ENCODE results near the gene PDPR. TPM values are rescaled to one million over a fixed set of nuclear protein-coding genes. Genes with fewer than 3 reads are reported as not detected.
"Not testable (repeated sequence)": the region's sequence is repeated elsewhere in the genome, so short reads cannot be mapped to it uniquely, and the experiment has no call there.

PDPR gene
- total and polyA plus RNA-seq, 3 donors from 2014 or later = 28.6 to 56.0 (median 53.6) TPM

DNA sequence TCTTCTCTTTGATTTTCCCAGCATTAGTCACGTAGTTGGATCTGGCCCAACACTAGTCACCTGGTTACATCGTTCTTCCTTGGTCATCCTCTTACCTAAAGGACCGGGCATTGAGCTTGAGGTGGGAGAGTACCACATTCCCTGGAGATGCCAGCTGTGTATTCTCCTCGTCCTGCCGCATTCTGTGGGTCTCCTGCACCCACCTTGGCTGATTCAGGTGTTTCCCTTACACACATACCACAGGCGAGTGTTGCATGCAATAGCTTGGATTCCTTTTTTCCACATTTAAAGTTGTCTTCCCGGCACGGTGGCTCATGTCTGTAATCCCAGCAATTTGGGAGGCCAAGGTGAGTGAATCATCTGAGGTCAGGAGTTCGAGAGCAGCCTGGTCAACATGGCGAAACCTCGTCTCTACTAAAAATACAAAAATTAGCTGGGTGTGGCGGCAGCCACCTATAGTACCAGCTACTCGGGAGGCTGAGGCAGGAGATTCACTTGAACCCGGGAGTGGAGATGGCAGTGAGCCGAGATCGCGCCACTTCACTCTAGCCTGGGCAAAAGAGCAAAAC is 37.9 kb downstream of the PDPR start:
- no peaks in the 10 kb centered on the region for H3K27me3 ChIP-seq
- H3K27ac ChIP-seq = no peak overlapping the region
- H3K9me3 ChIP-seq = no peaks in the 10 kb centered on the region
- no peaks in the 10 kb centered on the region for H3K4me1 ChIP-seq
- no peak overlapping the region for H3K4me3 ChIP-seq
- 83 to 90% methylated on average over 17 of the region's 17 CpGs for WGBS, 2 donors
- no peak for DNase-seq
- intact Hi-C loops (cut with DNase I; ENCODE audit: low total_unique reads) = no loop called here
- TF ChIP-seq, protein P1, sequence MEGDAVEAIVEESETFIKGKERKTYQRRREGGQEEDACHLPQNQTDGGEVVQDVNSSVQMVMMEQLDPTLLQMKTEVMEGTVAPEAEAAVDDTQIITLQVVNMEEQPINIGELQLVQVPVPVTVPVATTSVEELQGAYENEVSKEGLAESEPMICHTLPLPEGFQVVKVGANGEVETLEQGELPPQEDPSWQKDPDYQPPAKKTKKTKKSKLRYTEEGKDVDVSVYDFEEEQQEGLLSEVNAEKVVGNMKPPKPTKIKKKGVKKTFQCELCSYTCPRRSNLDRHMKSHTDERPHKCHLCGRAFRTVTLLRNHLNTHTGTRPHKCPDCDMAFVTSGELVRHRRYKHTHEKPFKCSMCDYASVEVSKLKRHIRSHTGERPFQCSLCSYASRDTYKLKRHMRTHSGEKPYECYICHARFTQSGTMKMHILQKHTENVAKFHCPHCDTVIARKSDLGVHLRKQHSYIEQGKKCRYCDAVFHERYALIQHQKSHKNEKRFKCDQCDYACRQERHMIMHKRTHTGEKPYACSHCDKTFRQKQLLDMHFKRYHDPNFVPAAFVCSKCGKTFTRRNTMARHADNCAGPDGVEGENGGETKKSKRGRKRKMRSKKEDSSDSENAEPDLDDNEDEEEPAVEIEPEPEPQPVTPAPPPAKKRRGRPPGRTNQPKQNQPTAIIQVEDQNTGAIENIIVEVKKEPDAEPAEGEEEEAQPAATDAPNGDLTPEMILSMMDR (IDR thresholded peaks at IDR 0.05) = no peak
- no peak for TF ChIP-seq POLR2A (IDR thresholded peaks at IDR 0.05)
- H3K36me3 ChIP-seq (ENCODE audit: low read depth, missing control alignments) = no peaks in the 10 kb centered on the region

DNA sequence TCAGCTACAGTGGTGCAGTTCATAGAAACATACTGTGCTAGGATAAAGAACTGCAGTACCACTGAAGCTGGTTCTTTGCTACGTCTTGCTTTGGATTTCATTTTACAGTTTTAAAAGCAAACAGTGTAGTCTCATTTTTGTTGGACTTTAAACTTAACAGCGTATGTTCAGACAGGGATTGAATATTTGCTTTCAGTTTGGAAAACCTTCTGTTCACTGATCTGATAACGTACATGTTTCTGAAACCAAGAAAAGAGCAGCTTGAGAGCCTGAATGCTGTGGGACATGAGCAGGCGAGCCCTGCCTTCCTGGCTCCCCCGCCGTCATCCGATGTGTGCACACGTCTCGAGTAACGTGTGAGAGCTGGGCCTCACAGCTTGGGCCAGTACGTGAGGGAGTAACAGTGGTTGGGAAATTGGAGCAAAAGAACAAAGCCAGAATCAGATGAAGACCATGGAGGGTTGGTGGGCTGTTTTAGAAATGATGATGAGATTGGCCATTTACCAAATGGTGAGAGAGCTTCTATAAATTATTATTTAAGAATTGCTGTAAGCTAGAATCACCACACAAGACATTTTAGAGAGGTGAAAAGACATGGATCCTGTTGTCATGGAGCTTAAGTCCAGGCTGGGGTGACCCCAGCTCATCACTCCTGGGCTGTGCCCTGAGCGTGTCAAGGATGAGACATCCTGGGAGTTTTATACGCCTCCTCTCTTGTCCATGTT is 38.6 kb downstream of the PDPR start:
- intact Hi-C loops (cut with DNase I; ENCODE audit: low total_unique reads) = no loop called here
- H3K4me3 ChIP-seq = no peak overlapping the region
- 94 to 95% methylated on average over 13 of the region's 13 CpGs for WGBS, 2 donors
- H3K9me3 ChIP-seq = no peaks in the 10 kb centered on the region
- no peak for TF ChIP-seq POLR2A (IDR thresholded peaks at IDR 0.05)
- TF ChIP-seq, protein P1 (IDR thresholded peaks at IDR 0.05) = no peak
- no peaks in the 10 kb centered on the region for H3K36me3 ChIP-seq (ENCODE audit: low read depth, missing control alignments)
- no peaks in the 10 kb centered on the region for H3K4me1 ChIP-seq
- DNase-seq = no peak
- peak overlapping the region in 1 of 2 donors; percentile 2 for H3K27ac ChIP-seq
- no peaks in the 10 kb centered on the region for H3K27me3 ChIP-seq

DNA sequence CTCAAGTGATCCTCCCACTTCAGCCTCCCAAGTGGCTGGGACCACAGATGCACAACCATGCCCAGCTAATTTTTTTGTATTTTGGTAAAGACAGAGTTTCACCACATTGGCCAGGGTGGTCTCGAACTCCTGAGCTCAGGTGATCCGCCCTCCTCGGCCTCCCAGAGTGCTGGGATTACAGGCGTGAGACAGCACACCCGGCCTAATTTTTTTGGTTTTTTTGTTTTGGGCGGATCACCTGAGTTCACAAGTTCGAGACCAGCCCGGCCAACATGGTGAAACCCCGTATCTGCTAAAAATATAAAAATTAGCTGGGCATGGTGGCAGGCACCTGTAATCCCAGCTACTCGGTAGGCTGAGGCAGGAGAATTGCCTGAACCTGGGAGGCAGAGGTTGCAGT is 40.6 kb downstream of the PDPR start:
- DNase-seq; H3K4me1 ChIP-seq; H3K36me3 ChIP-seq (ENCODE audit: low read depth, missing control alignments); H3K4me3 ChIP-seq; H3K27ac ChIP-seq; H3K9me3 ChIP-seq; intact Hi-C loops (cut with DNase I; ENCODE audit: low total_unique reads); H3K27me3 ChIP-seq: not testable (repeated sequence)
- 92 to 96% methylated on average over 10 of the region's 10 CpGs for WGBS, 2 donors

DNA sequence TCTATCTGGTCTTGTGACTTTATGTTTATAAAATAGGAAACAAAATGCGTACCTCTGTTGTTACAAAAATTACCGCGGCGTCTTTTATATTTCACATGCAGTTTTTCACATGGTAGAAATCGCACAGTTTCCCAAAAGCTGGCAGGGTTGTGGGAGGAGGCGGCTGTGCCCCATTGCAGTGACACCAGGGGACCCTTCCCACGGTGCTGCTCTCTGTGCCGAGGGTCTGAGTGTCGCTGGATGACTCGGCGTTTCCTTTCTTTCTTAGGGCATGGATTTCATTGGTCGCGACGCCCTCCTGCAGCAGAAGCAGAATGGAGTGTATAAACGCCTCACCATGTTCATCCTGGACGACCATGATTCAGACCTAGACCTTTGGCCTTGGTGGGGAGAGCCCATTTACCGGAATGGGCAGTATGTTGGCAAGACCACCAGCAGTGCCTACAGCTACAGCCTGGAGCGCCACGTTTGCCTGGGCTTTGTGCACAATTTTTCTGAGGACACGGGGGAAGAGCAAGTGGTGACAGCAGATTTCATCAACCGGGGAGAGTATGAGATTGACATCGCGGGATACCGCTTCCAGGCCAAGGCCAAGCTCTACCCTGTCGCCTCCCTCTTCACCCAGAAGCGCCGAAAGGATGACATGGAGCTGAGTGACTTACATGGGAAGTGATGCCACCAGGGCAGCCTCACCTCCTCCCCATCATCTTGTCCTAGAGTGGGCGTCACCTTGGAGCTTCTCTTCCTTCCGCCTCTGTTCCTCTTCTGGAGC is 42.3 kb downstream of the PDPR start:
- intact Hi-C loops (cut with DNase I; ENCODE audit: low total_unique reads) = no loop called here
- Histone ChIP-seq H3K9me3 (no peaks in the 10 kb centered on the region), H3K27ac (no peak overlapping the region), H3K4me1 (no peaks in the 10 kb centered on the region), H3K36me3 (ENCODE audit: low read depth, missing control alignments) (no peaks in the 10 kb centered on the region), H3K27me3 (no peaks in the 10 kb centered on the region), H3K4me3 (no peak overlapping the region)
- DNase-seq = peak; percentile 24
- TF ChIP-seq, protein P1 (IDR thresholded peaks at IDR 0.05) = no peak
- TF ChIP-seq POLR2A (IDR thresholded peaks at IDR 0.05) = no peak
- WGBS, 2 donors = 88 to 89% methylated on average over 29 of the region's 29 CpGs

DNA sequence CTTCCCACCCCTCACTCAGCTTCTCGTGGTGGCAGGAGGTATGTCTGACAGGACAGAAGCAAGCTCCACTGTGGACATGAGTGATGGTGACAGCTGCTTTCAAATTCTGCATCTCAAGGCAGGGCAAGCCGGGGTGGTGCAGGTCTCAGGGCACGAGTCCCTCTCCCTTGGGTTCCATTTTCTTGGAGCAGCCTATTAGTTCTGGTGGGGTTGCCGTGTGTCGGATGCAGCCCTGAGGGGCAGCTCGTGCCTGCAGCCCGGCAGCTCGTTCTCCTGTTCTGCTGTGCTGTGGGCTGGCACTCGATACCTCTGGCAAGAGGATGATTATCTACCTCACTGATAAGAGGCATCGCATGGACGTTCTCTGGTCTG is 43.0 kb downstream of the PDPR start:
- Histone ChIP-seq H3K27ac (no peak overlapping the region), H3K36me3 (ENCODE audit: low read depth, missing control alignments) (no peaks in the 10 kb centered on the region), H3K27me3 (no peaks in the 10 kb centered on the region), H3K4me1 (no peaks in the 10 kb centered on the region), H3K9me3 (no peaks in the 10 kb centered on the region), H3K4me3 (no peak overlapping the region)
- intact Hi-C loops (cut with DNase I; ENCODE audit: low total_unique reads) = no loop called here
- TF ChIP-seq, protein P1 (IDR thresholded peaks at IDR 0.05) = no peak
- TF ChIP-seq POLR2A (IDR thresholded peaks at IDR 0.05) = no peak
- peak; percentile 18 for DNase-seq
- 74 to 78% methylated on average over 11 of the region's 11 CpGs for WGBS, 2 donors
